Osteoblast (primary cell): Measurements from ENCODE around the gene PCSK9. TPM values are rescaled to one million over a fixed set of nuclear protein-coding genes. Genes with fewer than 3 reads are reported as not detected.

Source experiments
- DNase-seq: peaks from one replicate; pipeline ENCODE4 v3.0.0; 2011; ENCODE audit warnings: low spot score, mixed read lengths; ENCODE audit not compliant: insufficient read length; ENCODE audit errors: missing footprints
- H2AFZ ChIP-seq: 2 replicates; pipeline ENCODE4 v1.6.0; 2011; ENCODE audit warnings: mild to moderate bottlenecking, low read length
- H3K27ac ChIP-seq: 2 replicates; pipeline ENCODE4 v1.5.1; 2011; ENCODE audit warnings: mild to moderate bottlenecking, low read depth, low read length, moderate library complexity
- H3K27me3 ChIP-seq: 2 replicates; pipeline ENCODE4 v1.6.0; 2012; ENCODE audit warnings: mild to moderate bottlenecking, control low read depth, inconsistent platforms, low read length, moderate library complexity; ENCODE audit not compliant: insufficient read depth
- H3K36me3 ChIP-seq: 2 replicates; pipeline ENCODE4 v1.5.1; 2011; ENCODE audit warnings: mild to moderate bottlenecking, low read length, control low read depth, moderate library complexity; ENCODE audit not compliant: insufficient read depth
- H3K4me1 ChIP-seq: 2 replicates; pipeline ENCODE4 v1.5.1; 2011; ENCODE audit warnings: mild to moderate bottlenecking, low read length, control low read depth, moderate library complexity; ENCODE audit not compliant: insufficient read depth
- H3K4me2 ChIP-seq: 2 replicates; pipeline ENCODE4 v1.6.0; 2011; ENCODE audit warnings: mild to moderate bottlenecking, low read length; ENCODE audit not compliant: insufficient read depth
- H3K4me3 ChIP-seq: fragments of 200-600 bp; sonication (generic); 3 replicates; pipeline ENCODE4 v1.5.1; 2012; ENCODE audit warnings: mild to moderate bottlenecking, low read length, inconsistent platforms; ENCODE audit not compliant: insufficient read depth
- H3K79me2 ChIP-seq: 2 replicates; pipeline ENCODE4 v1.6.0; 2012; ENCODE audit warnings: mild to moderate bottlenecking, low read length, control low read depth, inconsistent platforms; ENCODE audit not compliant: insufficient read depth
- H3K9me3 ChIP-seq: 2 replicates; pipeline ENCODE4 v1.5.1; 2011; ENCODE audit warnings: low read depth, low read length, control low read depth
- H4K20me1 ChIP-seq: 2 replicates; pipeline ENCODE4 v1.6.0; 2012; ENCODE audit warnings: mild to moderate bottlenecking, low read length, control low read depth; ENCODE audit not compliant: insufficient read depth
- CTCF ChIP-seq: IDR thresholded peaks from 2 replicates; pipeline ENCODE4 v1.5.1; 2011; ENCODE audit warnings: mild to moderate bottlenecking, low read depth, low read length, moderate library complexity; ENCODE audit errors: extremely low read depth
- total RNA-seq: library from RNA; depleted of rRNA; stranded (reverse); fragments of >200 nt; gene quantifications from 2 replicates; pipeline ENCODE4 v1.2.3, GENCODE V29; 2012

PCSK9 gene
- total RNA-seq, 1 donor = 6.5 TPM

- Histone ChIP-seq H3K27me3 (peaks cover 5% of the 10 kb centered on the region), H3K4me3 (no peak overlapping the region), H3K79me2 (no peaks in the 10 kb centered on the region), H4K20me1 (no peaks in the 10 kb centered on the region), H3K27ac (no peak overlapping the region), H2AFZ (no peak overlapping the region), H3K4me1 (peaks cover 9% of the 10 kb centered on the region), H3K36me3 (no peaks in the 10 kb centered on the region), H3K4me2 (no peak overlapping the region), H3K9me3 (no peaks in the 10 kb centered on the region)
- TF ChIP-seq CTCF = no peak
- no peak for DNase-seq
These were observed 29.0 kb upstream of the PCSK9 start for GRCh38 chr1:55010194-55010886.

- no peak overlapping the region for H3K4me2 ChIP-seq
- H4K20me1 ChIP-seq = no peaks in the 10 kb centered on the region
- peaks cover 5% of the 10 kb centered on the region for H3K27me3 ChIP-seq
- H3K79me2 ChIP-seq = no peaks in the 10 kb centered on the region
- TF ChIP-seq CTCF = no peak
- no peaks in the 10 kb centered on the region for H3K36me3 ChIP-seq
- no peak overlapping the region for H2AFZ ChIP-seq
- no peaks in the 10 kb centered on the region for H3K9me3 ChIP-seq
- H3K4me1 ChIP-seq = peaks cover 14% of the 10 kb centered on the region
- DNase-seq = no peak
- no peak overlapping the region for H3K4me3 ChIP-seq
- no peak overlapping the region for H3K27ac ChIP-seq
These were observed 28.5 kb upstream of the PCSK9 start for GRCh38 chr1:55010887-55011217.

DNA sequence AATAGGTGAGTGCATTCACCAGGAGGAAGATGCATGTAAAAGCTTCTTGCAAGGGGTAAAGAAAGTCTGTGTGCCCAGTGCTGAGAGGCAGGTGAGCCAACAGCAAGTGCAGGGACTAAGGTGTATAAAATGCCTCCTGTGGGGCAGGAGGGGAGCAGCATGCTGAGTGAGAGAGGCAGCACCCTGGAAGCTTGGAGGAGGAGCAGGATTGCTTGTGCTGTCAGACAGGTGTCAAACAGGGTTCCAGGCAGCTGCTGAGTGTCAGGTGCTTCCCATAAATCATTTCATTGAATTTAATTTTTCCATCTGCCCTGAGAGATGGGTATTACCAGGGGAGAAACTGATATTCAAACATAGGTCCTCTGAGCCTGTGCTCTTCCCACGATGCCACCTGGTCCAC lies 26.7 kb upstream of the PCSK9 start:
- H3K27ac ChIP-seq = no peak overlapping the region
- DNase-seq = no peak
- no peaks in the 10 kb centered on the region for H3K36me3 ChIP-seq
- no peak for TF ChIP-seq CTCF
- H4K20me1 ChIP-seq = no peaks in the 10 kb centered on the region
- no peaks in the 10 kb centered on the region for H3K9me3 ChIP-seq
- H3K4me3 ChIP-seq = no peak overlapping the region
- H3K27me3 ChIP-seq = peaks cover 5% of the 10 kb centered on the region
- H3K4me1 ChIP-seq = peaks cover 19% of the 10 kb centered on the region
- H3K79me2 ChIP-seq = no peaks in the 10 kb centered on the region
- H2AFZ ChIP-seq = no peak overlapping the region
- H3K4me2 ChIP-seq = no peak overlapping the region

DNA sequence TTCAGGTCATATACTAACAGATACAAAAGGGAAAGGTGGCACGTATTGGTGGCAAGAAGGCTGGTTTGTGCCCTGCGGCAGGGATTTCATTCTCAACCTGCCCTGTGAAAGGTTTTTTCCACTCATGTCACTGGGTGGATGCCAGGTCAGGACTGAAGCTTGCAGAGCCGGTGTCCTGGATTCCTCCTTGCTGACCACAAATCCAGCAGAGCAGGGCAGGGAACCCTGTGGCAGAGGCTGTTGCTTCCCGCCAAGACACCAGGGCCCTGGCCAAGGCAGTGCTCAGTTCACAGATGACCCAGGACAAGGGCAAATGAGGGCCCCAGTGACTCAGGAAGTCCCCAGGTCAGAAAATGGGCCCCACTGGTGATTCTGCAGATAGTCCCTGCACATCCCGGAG lies 24.2 kb upstream of the PCSK9 start:
- Histone ChIP-seq H3K79me2 (no peaks in the 10 kb centered on the region), H4K20me1 (no peaks in the 10 kb centered on the region), H3K4me2 (no peak overlapping the region), H3K4me3 (no peak overlapping the region), H3K27ac (no peak overlapping the region), H3K9me3 (no peaks in the 10 kb centered on the region), H2AFZ (no peak overlapping the region), H3K36me3 (no peaks in the 10 kb centered on the region), H3K4me1 (peaks cover 15% of the 10 kb centered on the region), H3K27me3 (peaks cover 9% of the 10 kb centered on the region)
- no peak for TF ChIP-seq CTCF
- DNase-seq = peak; percentile 46
